Measurements from ENCODE around the gene RCOR3.

GRCh38 chr1:211361202-211361601, 102.0 kb downstream of the RCOR3 start:
- TF ChIP-seq, protein P1, sequence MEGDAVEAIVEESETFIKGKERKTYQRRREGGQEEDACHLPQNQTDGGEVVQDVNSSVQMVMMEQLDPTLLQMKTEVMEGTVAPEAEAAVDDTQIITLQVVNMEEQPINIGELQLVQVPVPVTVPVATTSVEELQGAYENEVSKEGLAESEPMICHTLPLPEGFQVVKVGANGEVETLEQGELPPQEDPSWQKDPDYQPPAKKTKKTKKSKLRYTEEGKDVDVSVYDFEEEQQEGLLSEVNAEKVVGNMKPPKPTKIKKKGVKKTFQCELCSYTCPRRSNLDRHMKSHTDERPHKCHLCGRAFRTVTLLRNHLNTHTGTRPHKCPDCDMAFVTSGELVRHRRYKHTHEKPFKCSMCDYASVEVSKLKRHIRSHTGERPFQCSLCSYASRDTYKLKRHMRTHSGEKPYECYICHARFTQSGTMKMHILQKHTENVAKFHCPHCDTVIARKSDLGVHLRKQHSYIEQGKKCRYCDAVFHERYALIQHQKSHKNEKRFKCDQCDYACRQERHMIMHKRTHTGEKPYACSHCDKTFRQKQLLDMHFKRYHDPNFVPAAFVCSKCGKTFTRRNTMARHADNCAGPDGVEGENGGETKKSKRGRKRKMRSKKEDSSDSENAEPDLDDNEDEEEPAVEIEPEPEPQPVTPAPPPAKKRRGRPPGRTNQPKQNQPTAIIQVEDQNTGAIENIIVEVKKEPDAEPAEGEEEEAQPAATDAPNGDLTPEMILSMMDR (IDR thresholded peaks at IDR 0.05): no peak
- TF ChIP-seq EZH2phosphoT487 (IDR thresholded peaks at IDR 0.05): no peak
